ENCODE data around the gene A2M. TPM values are rescaled to one million over a fixed set of nuclear protein-coding genes. Genes with fewer than 3 reads are reported as not detected.

A2M gene
- total and polyA plus RNA-seq, 2 of the 13 experiments (the other 11 are each of a cell fraction or from before 2014, with no cell fraction given), result 2,807 to 6,551 TPM

- TF ChIP-seq DMTF1 (CRISPR knock-in tag; IDR thresholded peaks at IDR 0.05), result no peak
- TF ChIP-seq, protein P1, sequence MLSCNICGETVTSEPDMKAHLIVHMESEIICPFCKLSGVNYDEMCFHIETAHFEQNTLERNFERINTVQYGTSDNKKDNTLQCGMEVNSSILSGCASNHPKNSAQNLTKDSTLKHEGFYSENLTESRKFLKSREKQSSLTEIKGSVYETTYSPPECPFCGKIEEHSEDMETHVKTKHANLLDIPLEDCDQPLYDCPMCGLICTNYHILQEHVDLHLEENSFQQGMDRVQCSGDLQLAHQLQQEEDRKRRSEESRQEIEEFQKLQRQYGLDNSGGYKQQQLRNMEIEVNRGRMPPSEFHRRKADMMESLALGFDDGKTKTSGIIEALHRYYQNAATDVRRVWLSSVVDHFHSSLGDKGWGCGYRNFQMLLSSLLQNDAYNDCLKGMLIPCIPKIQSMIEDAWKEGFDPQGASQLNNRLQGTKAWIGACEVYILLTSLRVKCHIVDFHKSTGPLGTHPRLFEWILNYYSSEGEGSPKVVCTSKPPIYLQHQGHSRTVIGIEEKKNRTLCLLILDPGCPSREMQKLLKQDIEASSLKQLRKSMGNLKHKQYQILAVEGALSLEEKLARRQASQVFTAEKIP (CRISPR knock-in tag; IDR thresholded peaks at IDR 0.05; ENCODE audit: borderline replicate concordance), result no peak
- no peak for TF ChIP-seq GABPA (IDR thresholded peaks at IDR 0.05; ENCODE audit: low read depth, low read length)
- peak; percentile 59 for TF ChIP-seq GABPA (CRISPR knock-in tag; IDR thresholded peaks at IDR 0.05; ENCODE audit: low read depth)
- TF ChIP-seq HDAC2 (CRISPR knock-in tag; IDR thresholded peaks at IDR 0.05), result peak; percentile 77
- no peak for TF ChIP-seq ADNP (CRISPR knock-in tag; IDR thresholded peaks at IDR 0.05)
- TF ChIP-seq MAZ (IDR thresholded peaks at IDR 0.05; ENCODE audit: borderline replicate concordance, low read depth, low read length), result no peak
- TF ChIP-seq MAZ (CRISPR knock-in tag; IDR thresholded peaks at IDR 0.05; ENCODE audit: low read depth), result 0 out of 2 replicates have a peak, but pooled peaks have one; percentile 38
- peak; percentile 73 for TF ChIP-seq PHF21A (CRISPR knock-in tag; IDR thresholded peaks at IDR 0.05)
- TF ChIP-seq ETV5 (CRISPR knock-in tag; IDR thresholded peaks at IDR 0.05; ENCODE audit: borderline replicate concordance), result peak; percentile 88
- TF ChIP-seq, protein P2, sequence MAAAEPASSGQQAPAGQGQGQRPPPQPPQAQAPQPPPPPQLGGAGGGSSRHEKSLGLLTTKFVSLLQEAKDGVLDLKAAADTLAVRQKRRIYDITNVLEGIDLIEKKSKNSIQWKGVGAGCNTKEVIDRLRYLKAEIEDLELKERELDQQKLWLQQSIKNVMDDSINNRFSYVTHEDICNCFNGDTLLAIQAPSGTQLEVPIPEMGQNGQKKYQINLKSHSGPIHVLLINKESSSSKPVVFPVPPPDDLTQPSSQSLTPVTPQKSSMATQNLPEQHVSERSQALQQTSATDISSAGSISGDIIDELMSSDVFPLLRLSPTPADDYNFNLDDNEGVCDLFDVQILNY (CRISPR knock-in tag; conservative IDR thresholded peaks at IDR 0.05), result no peak
- peak; percentile 97; the same call in 1 of the 2 replicates for TF ChIP-seq MBD4 (IDR thresholded peaks at IDR 0.05; ENCODE audit: borderline replicate concordance, low read length)
- TF ChIP-seq ZNF580 (CRISPR knock-in tag; IDR thresholded peaks at IDR 0.05; ENCODE audit: borderline replicate concordance, low read depth), result 0 out of 2 replicates have a peak, but pooled peaks have one; percentile 37
- TF ChIP-seq NAIF1 (CRISPR knock-in tag; IDR thresholded peaks at IDR 0.05; ENCODE audit: borderline replicate concordance), result 0 out of 2 replicates have a peak, but pooled peaks have one; percentile 32
- no peak for TF ChIP-seq NONO (IDR thresholded peaks at IDR 0.05)
- 0 out of 2 replicates have a peak, but pooled peaks have one; percentile 29 for TF ChIP-seq NONO (CRISPR knock-in tag; conservative IDR thresholded peaks at IDR 0.05)
- TF ChIP-seq ARID5B (CRISPR knock-in tag; IDR thresholded peaks at IDR 0.05), result peak; percentile 95
- TF ChIP-seq ZNF710 (CRISPR knock-in tag; IDR thresholded peaks at IDR 0.05; ENCODE audit: borderline replicate concordance), result 0 out of 2 replicates have a peak, but pooled peaks have one; percentile 33
- TF ChIP-seq ZNF138 (CRISPR knock-in tag; IDR thresholded peaks at IDR 0.05; ENCODE audit: low read depth), result no peak
Measured at GRCh38 chr12:9122091-9122609, 6.4 kb upstream of the A2M start (continued).

All from HepG2 (cell line).